HUDEP-2 (cell line): ENCODE data around the gene BDKRB2.
"Not testable (repeated sequence)": the region's sequence is repeated elsewhere in the genome, so short reads cannot be mapped to it uniquely, and the experiment has no call there.

Experiments
- DNase-seq, 76 experiments: peaks; one replicate each; lab custom pipeline; 2025; ENCODE audit not compliant: unreplicated experiment in 76 of 76; lab: John Stamatoyannopoulos, UW

Gene BDKRB2

GRCh38 chr14:96221841-96222240, 17.2 kb downstream of the BDKRB2 start:
- no peak for DNase-seq

GRCh38 chr14:96224480-96225096, 19.9 kb downstream of the BDKRB2 start:
- DNase-seq: no peak

- no peak for DNase-seq
Measured at GRCh38 chr14:96225213-96225612, 20.6 kb downstream of the BDKRB2 start.

GRCh38 chr14:96225745-96226151, 21.1 kb downstream of the BDKRB2 start:
- no peak for DNase-seq

GRCh38 chr14:96227428-96227827, 22.8 kb downstream of the BDKRB2 start:
- DNase-seq: no peak

- DNase-seq: no peak
Measured at GRCh38 chr14:96229315-96229714, 24.7 kb downstream of the BDKRB2 start.

- no peak for DNase-seq
Measured at GRCh38 chr14:96231056-96231455, 26.4 kb downstream of the BDKRB2 start.

- no peak for DNase-seq
Measured at GRCh38 chr14:96231526-96232130, 27.0 kb downstream of the BDKRB2 start.

- DNase-seq: no peak
Measured at GRCh38 chr14:96232506-96232905, 27.9 kb downstream of the BDKRB2 start.

GRCh38 chr14:96233661-96234060, 29.0 kb downstream of the BDKRB2 start:
- no peak for DNase-seq

- DNase-seq: no peak
Measured at GRCh38 chr14:96235426-96235825, 30.8 kb downstream of the BDKRB2 start.

- DNase-seq: no peak
Measured at GRCh38 chr14:96237641-96238040, 33.0 kb downstream of the BDKRB2 start.

- DNase-seq: no peak
Measured at GRCh38 chr14:96238676-96239265, 34.1 kb downstream of the BDKRB2 start.

- DNase-seq: no peak
Measured at GRCh38 chr14:96239711-96240141, 35.1 kb downstream of the BDKRB2 start.

GRCh38 chr14:96240641-96241040, 36.0 kb downstream of the BDKRB2 start:
- DNase-seq: no peak

GRCh38 chr14:96242126-96242525, 37.5 kb downstream of the BDKRB2 start:
- no peak for DNase-seq

GRCh38 chr14:96243785-96244184, 39.1 kb downstream of the BDKRB2 start:
- DNase-seq: no peak

- not testable (repeated sequence) for DNase-seq
Measured at GRCh38 chr14:96245074-96245473, 40.4 kb downstream of the BDKRB2 start.

- DNase-seq: no peak
Measured at GRCh38 chr14:96245710-96246538, 41.3 kb downstream of the BDKRB2 start.

GRCh38 chr14:96246539-96246847, 41.9 kb downstream of the BDKRB2 start:
- DNase-seq: no peak

GRCh38 chr14:96247031-96247430, 42.4 kb downstream of the BDKRB2 start:
- DNase-seq: no peak

GRCh38 chr14:96249029-96249428, 44.4 kb downstream of the BDKRB2 start:
- no peak for DNase-seq
